HCT116 (cell line): ENCODE results near the gene POR. TPM values are rescaled to one million over a fixed set of nuclear protein-coding genes. Genes with fewer than 3 reads are reported as not detected.

Experiments
- ATAC-seq: fragments of 200-7000 bp; cut with Tn5 transposase; 2 replicates; pipeline ENCODE4 v1.9.1; 2020; ENCODE audit warnings: mild to moderate bottlenecking, moderate library complexity
- BruUV-seq: library from RNA; stranded (reverse); fragments of 400-500 nt; replicated peaks from 2 replicates; lab custom pipeline; 2021; lab: Mats Ljungman, UMichigan
- CTCF ChIA-PET: fragments of 300-600 bp; sonication (Branson Sonifier 250); formaldehyde crosslinking; loops from one replicate; lab custom pipeline; 2021; ENCODE audit warnings: antibody characterized with exemption; lab: Charles Lee
- POLR2A ChIA-PET: fragments of 300-600, 350-600 bp; sonication (Branson Sonifier 250); formaldehyde crosslinking; loops from one replicate; lab custom pipeline; 2021; ENCODE audit warnings: antibody characterized with exemption; lab: Charles Lee
- RAD21 ChIA-PET, 2 experiments: fragments of 300-600 bp; sonication (Branson Sonifier 250); formaldehyde crosslinking; loops; one replicate each; lab custom pipeline; 2023; ENCODE audit warnings: low total read pairs in 2 of 2; ENCODE audit not compliant: uncharacterized antibody in 2 of 2, unreplicated experiment in 2 of 2, low non-redundant PET in 1 of 2; lab: Charles Lee
- DNase-seq: peaks from one replicate; pipeline ENCODE4 v3.0.0-alpha.2; 2010; ENCODE audit warnings: low read depth, low spot score
- H2AFZ ChIP-seq: fragments of 200-600 bp; shearing (Covaris generic), sonication (generic); 2 replicates; pipeline ENCODE4 v1.6.1; 2017; ENCODE audit warnings: low read depth, mixed run types, mixed read lengths, antibody characterized with exemption, low read length; ENCODE audit not compliant: poor library complexity, severe bottlenecking
- H3K27ac ChIP-seq: 2 replicates; pipeline ENCODE4 v1.5.1; 2012; ENCODE audit warnings: low read depth, low read length
- H3K27me3 ChIP-seq: fragments of 200-600 bp; sonication (generic); 2 replicates; pipeline ENCODE4 v1.6.1; 2016; ENCODE audit warnings: mixed run types, low read length, mixed read lengths; ENCODE audit not compliant: insufficient read depth
- H3K36me3 ChIP-seq, 2 experiments: fragments of 200-500 bp in 1 of 2; fragments of 200-600 bp in 1 of 2; sonication (Bioruptor generic) in 1 of 2; sonication (generic) in 1 of 2; 2 replicates each; pipeline versions ENCODE4 v1.5.1 to v1.6.1; 2014 to 2016; ENCODE audit warnings: low read length in 2 of 2, inconsistent platforms in 1 of 2, mixed read lengths in 1 of 2, mixed run types in 1 of 2; ENCODE audit not compliant: insufficient read depth in 2 of 2, control insufficient read depth in 1 of 2
- H3K4me1 ChIP-seq, 2 experiments: fragments of 200-600 bp in 1 of 2; sonication (generic) in 1 of 2; 2 replicates each; pipeline versions ENCODE4 v1.5.1 to v1.6.1; 2012 to 2017; ENCODE audit warnings: low read length in 2 of 2, inconsistent platforms in 1 of 2, mild to moderate bottlenecking in 1 of 2, mixed read lengths in 1 of 2, mixed run types in 1 of 2, moderate library complexity in 1 of 2; ENCODE audit not compliant: insufficient read depth in 2 of 2, control insufficient read depth in 1 of 2
- H3K4me2 ChIP-seq: fragments of 200-600 bp; sonication (generic); 2 replicates; pipeline ENCODE4 v1.6.1; 2017; ENCODE audit warnings: mixed run types, low read length, mixed read lengths
- H3K4me3 ChIP-seq, 2 experiments: fragments of 200-600 bp in 1 of 2; sonication (generic) in 1 of 2; replicated peaks in 1 of 2; 2 replicates each; pipeline ENCODE4 v1.5.1; 2011 to 2016; ENCODE audit warnings: low read length in 2 of 2, control low read depth in 1 of 2, low read depth in 1 of 2, mild to moderate bottlenecking in 1 of 2, mixed read lengths in 1 of 2, mixed run types in 1 of 2
- H3K79me2 ChIP-seq: fragments of 200-600 bp; sonication (generic); 2 replicates; pipeline ENCODE4 v1.6.1; 2017; ENCODE audit warnings: mild to moderate bottlenecking, mixed run types, low read length, moderate library complexity, mixed read lengths; ENCODE audit not compliant: insufficient read depth
- H3K9ac ChIP-seq: fragments of 200-600 bp; sonication (generic); 2 replicates; pipeline ENCODE4 v1.6.1; 2016; ENCODE audit warnings: low read length, mixed read lengths
- H3K9me2 ChIP-seq: fragments of 200-600 bp; sonication (generic), shearing (Covaris generic); 2 replicates; pipeline ENCODE4 v1.6.1; 2017; ENCODE audit warnings: mixed run types, mild to moderate bottlenecking, moderate library complexity; ENCODE audit not compliant: insufficient read depth
- H3K9me3 ChIP-seq, 2 experiments: fragments of 200-500 bp in 1 of 2; fragments of 200-600 bp in 1 of 2; sonication (Bioruptor generic) in 1 of 2; sonication (generic) in 1 of 2; 2 replicates each; pipeline ENCODE4 v1.6.1; 2014 to 2017; ENCODE audit warnings: low read length in 2 of 2, mixed read lengths in 2 of 2, inconsistent platforms in 1 of 2, low read depth in 1 of 2, mild to moderate bottlenecking in 1 of 2, mixed run types in 1 of 2, moderate library complexity in 1 of 2; ENCODE audit not compliant: control insufficient read depth in 1 of 2, insufficient read depth in 1 of 2
- H4K20me1 ChIP-seq: fragments of 200-600 bp; sonication (generic), shearing (Covaris generic); 2 replicates; pipeline ENCODE4 v1.6.1; 2017; ENCODE audit warnings: mixed run types, mild to moderate bottlenecking, moderate library complexity; ENCODE audit not compliant: insufficient read depth
- EGR1 ChIP-seq: IDR thresholded peaks from 2 replicates; pipeline ENCODE4 v1.6.1; 2012; ENCODE audit warnings: low read depth
- ELF1 ChIP-seq: IDR thresholded peaks from 2 replicates; pipeline ENCODE4 v1.6.1; 2012; ENCODE audit warnings: low read depth, borderline replicate concordance
- EZH2 ChIP-seq: fragments of 200-600 bp; sonication (generic); IDR thresholded peaks from 2 replicates; pipeline ENCODE4 v1.6.1; 2017; ENCODE audit warnings: antibody characterized with exemption, mixed run types
- JUND ChIP-seq: IDR thresholded peaks from 2 replicates; pipeline ENCODE4 v1.6.1; 2012
- RAD21 ChIP-seq: IDR thresholded peaks from 2 replicates; pipeline ENCODE4 v1.6.1; 2012; ENCODE audit warnings: low read depth, mild to moderate bottlenecking
- SIN3A ChIP-seq: IDR thresholded peaks from 2 replicates; pipeline ENCODE4 v1.6.1; 2012; ENCODE audit warnings: low read depth
- SRF ChIP-seq: IDR thresholded peaks from 2 replicates; pipeline ENCODE4 v1.6.1; 2012; ENCODE audit warnings: low read depth
- TCF7L2 ChIP-seq: IDR thresholded peaks from 2 replicates; pipeline ENCODE4 v1.7.0; 2011; ENCODE audit warnings: borderline replicate concordance, inconsistent platforms; ENCODE audit not compliant: insufficient read depth, insufficient read length; ENCODE audit errors: extremely low read depth
- YY1 ChIP-seq: IDR thresholded peaks from 2 replicates; pipeline ENCODE4 v1.6.1; 2011; ENCODE audit warnings: low read length, low read depth, moderate library complexity, mild to moderate bottlenecking; ENCODE audit not compliant: insufficient replicate concordance; ENCODE audit errors: extremely low read depth
- ZFX ChIP-seq: fragments of 450-650 bp; IDR thresholded peaks from 2 replicates; pipeline ENCODE4 v1.6.1; 2017
- ZNF274 ChIP-seq: fragments of 200-500 bp; sonication (Bioruptor generic); IDR thresholded peaks from 2 replicates; pipeline ENCODE4 v1.6.1; 2014; ENCODE audit warnings: mild to moderate bottlenecking, low read depth, low read length, inconsistent platforms
- intact Hi-C: fragments of 100-400 bp; cut with micrococcal nuclease; formaldehyde crosslinking; loops from 2 replicates; pipeline ENCODE4 v1.10.0; 2022
- total RNA-seq: library from RNA; stranded (reverse); gene quantifications from one replicate; pipeline ENCODE4 v1.2.1, GENCODE V29; 2021; ENCODE audit not compliant: unreplicated experiment
- TF ChIP-seq, protein P1 (sequence below), 3 experiments: fragments of 200-600 bp in 1 of 3; sonication (generic) in 1 of 3; IDR thresholded peaks in 2 of 3; conservative IDR thresholded peaks in 1 of 3; 2 replicates each; pipeline ENCODE4 v1.5.1; 2012 to 2017; ENCODE audit warnings: low read depth in 2 of 3, low read length in 2 of 3, antibody characterized with exemption in 1 of 3, borderline replicate concordance in 1 of 3, control low read depth in 1 of 3, mild to moderate bottlenecking in 1 of 3, mixed read lengths in 1 of 3, mixed run types in 1 of 3, moderate library complexity in 1 of 3; ENCODE audit not compliant: insufficient read depth in 1 of 3
- TF ChIP-seq, protein P2 (sequence below): IDR thresholded peaks from 2 replicates; pipeline ENCODE4 v1.6.1; 2011; ENCODE audit warnings: mild to moderate bottlenecking, low read length, moderate library complexity; ENCODE audit not compliant: insufficient replicate concordance; ENCODE audit errors: extremely low read depth
- TF ChIP-seq, protein P3 (sequence below): IDR thresholded peaks from 2 replicates; pipeline ENCODE4 v1.6.1; 2012
- TF ChIP-seq, protein P4 (sequence below): IDR thresholded peaks from 2 replicates; pipeline ENCODE4 v1.6.1; 2012

The POR gene
- total RNA-seq, 1 experiment from 2014 or later: 120 TPM

DNA sequence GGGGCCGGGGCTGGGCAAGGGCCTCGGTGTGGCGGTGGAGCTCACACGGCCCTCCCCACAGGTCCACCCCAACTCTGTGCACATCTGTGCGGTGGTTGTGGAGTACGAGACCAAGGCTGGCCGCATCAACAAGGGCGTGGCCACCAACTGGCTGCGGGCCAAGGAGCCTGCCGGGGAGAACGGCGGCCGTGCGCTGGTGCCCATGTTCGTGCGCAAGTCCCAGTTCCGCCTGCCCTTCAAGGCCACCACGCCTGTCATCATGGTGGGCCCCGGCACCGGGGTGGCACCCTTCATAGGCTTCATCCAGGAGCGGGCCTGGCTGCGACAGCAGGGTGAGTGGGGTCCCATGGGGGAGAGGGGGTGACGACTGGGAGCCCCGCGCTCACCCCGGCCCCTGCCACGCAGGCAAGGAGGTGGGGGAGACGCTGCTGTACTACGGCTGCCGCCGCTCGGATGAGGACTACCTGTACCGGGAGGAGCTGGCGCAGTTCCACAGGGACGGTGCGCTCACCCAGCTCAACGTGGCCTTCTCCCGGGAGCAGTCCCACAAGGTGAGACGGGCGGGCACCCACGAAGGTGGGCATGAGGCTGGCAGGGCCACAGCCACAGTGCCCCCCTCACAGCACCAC, 70.7 kb downstream of the POR start:
- no peak overlapping the region for H3K9ac ChIP-seq
- no peak overlapping the region for H3K27ac ChIP-seq
- peaks cover 8 to 25% of the 10 kb centered on the region in 2 experiments for H3K4me1 ChIP-seq
- ChIA-PET POLR2A (no interaction called here), CTCF (no interaction called here), RAD21 (no interaction called here)
- intact Hi-C loops: no loop called here
- H3K9me2 ChIP-seq: no peaks in the 10 kb centered on the region
- no peak overlapping the region for H2AFZ ChIP-seq
- no peak overlapping the region for H3K4me2 ChIP-seq
- no peaks in the 10 kb centered on the region for H3K9me3 ChIP-seq
- H3K27me3 ChIP-seq: no peaks in the 10 kb centered on the region
- ATAC-seq (no peak), DNase-seq (no peak)
- H3K79me2 ChIP-seq: no peaks in the 10 kb centered on the region
- H3K36me3 ChIP-seq: peaks cover 0 to 14% of the 10 kb centered on the region in 2 experiments; a peak in 2 of 4 replicates
- no peak for TF ChIP-seq TCF7L2
- TF ChIP-seq, protein P1, sequence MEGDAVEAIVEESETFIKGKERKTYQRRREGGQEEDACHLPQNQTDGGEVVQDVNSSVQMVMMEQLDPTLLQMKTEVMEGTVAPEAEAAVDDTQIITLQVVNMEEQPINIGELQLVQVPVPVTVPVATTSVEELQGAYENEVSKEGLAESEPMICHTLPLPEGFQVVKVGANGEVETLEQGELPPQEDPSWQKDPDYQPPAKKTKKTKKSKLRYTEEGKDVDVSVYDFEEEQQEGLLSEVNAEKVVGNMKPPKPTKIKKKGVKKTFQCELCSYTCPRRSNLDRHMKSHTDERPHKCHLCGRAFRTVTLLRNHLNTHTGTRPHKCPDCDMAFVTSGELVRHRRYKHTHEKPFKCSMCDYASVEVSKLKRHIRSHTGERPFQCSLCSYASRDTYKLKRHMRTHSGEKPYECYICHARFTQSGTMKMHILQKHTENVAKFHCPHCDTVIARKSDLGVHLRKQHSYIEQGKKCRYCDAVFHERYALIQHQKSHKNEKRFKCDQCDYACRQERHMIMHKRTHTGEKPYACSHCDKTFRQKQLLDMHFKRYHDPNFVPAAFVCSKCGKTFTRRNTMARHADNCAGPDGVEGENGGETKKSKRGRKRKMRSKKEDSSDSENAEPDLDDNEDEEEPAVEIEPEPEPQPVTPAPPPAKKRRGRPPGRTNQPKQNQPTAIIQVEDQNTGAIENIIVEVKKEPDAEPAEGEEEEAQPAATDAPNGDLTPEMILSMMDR (IDR thresholded peaks at IDR 0.05 in 2 of 3, conservative IDR thresholded peaks at IDR 0.05 in 1 of 3; ENCODE audit: borderline replicate concordance in 1 of 3, insufficient read depth in 1 of 3, low read depth in 2 of 3, low read length in 2 of 3): no peak
- TF ChIP-seq SRF: no peak
- TF ChIP-seq ZNF274: no peak
- no peak for TF ChIP-seq YY1
- no peak for TF ChIP-seq ELF1
- TF ChIP-seq SIN3A: no peak
- no peak for TF ChIP-seq EZH2
- TF ChIP-seq, protein P2, sequence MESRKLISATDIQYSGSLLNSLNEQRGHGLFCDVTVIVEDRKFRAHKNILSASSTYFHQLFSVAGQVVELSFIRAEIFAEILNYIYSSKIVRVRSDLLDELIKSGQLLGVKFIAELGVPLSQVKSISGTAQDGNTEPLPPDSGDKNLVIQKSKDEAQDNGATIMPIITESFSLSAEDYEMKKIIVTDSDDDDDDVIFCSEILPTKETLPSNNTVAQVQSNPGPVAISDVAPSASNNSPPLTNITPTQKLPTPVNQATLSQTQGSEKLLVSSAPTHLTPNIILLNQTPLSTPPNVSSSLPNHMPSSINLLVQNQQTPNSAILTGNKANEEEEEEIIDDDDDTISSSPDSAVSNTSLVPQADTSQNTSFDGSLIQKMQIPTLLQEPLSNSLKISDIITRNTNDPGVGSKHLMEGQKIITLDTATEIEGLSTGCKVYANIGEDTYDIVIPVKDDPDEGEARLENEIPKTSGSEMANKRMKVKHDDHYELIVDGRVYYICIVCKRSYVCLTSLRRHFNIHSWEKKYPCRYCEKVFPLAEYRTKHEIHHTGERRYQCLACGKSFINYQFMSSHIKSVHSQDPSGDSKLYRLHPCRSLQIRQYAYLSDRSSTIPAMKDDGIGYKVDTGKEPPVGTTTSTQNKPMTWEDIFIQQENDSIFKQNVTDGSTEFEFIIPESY: no peak
- TF ChIP-seq, protein P3, sequence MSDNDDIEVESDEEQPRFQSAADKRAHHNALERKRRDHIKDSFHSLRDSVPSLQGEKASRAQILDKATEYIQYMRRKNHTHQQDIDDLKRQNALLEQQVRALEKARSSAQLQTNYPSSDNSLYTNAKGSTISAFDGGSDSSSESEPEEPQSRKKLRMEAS: no peak
- no peak for TF ChIP-seq RAD21
- TF ChIP-seq ZFX: no peak
- TF ChIP-seq EGR1: no peak
- TF ChIP-seq, protein P4, sequence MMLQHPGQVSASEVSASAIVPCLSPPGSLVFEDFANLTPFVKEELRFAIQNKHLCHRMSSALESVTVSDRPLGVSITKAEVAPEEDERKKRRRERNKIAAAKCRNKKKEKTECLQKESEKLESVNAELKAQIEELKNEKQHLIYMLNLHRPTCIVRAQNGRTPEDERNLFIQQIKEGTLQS: no peak
- TF ChIP-seq JUND: no peak
- H4K20me1 ChIP-seq: no peaks in the 10 kb centered on the region
- H3K4me3 ChIP-seq: no peak overlapping the region
- no TSS peak for BruUV-seq
